Fibroblast of upper back skin (primary cell): ENCODE data around the gene PHF11.
A peak's percentile ranks its signal among the peaks of the same experiment; 100 is the strongest.
"Not testable (repeated sequence)": the region's sequence is repeated elsewhere in the genome, so short reads cannot be mapped to it uniquely, and the experiment has no call there.

Source experiments
- DNase-seq: peaks from one replicate; pipeline ENCODE4 v3.0.0-alpha.2; 2013

PHF11 gene

DNA sequence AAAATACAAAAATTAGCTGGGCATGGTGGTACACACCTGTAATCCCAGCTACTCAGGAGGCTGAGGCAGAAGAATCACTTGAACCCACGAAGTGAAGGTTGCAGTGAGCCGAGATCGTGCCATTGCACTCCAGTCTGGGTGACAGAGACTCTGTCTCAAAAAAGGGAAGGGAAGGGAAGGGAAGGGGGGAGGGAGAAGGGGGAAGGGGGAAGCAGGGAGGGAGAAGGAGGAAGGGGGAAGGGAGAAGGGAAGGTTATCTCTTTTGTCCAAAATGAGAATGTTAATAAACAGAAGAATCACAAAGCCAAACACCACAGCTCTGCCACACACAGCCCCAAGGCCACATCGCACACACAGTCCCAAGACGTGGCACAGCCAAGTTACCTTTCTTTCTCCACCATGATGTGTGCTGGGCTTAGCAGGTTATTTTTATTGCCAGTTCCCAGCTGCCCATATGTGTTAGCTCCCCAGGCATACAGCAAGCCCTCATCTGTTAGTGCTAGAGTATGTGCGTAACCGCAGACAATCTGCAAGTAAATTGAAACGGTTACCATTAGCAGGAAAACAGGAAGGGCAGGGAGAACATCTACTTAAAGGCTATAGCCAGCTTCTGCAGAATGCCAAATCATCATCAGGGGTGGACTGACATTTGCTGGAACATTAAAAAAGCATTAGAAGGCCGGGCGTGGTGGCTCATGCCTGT lies 55.3 kb downstream of the PHF11 start:
- no peak for DNase-seq

DNA sequence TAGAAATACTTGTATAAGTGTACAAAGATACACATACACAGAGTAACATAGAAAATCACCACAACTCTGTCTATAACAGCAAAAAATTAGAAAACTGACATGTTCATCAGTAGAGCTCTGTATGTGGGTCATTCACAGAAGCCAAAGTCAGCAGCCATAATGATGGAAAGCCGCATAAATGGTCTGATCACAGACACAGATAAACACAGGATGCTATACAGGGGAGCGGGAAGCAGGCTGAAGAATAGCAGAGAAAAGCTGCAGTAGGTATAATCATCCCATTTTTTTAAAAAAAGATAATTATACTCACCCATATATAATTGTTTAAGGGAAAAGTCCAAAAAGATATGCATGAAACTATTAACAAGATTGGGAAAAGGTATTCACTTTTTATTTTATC lies 58.1 kb downstream of the PHF11 start:
- no peak for DNase-seq

DNA sequence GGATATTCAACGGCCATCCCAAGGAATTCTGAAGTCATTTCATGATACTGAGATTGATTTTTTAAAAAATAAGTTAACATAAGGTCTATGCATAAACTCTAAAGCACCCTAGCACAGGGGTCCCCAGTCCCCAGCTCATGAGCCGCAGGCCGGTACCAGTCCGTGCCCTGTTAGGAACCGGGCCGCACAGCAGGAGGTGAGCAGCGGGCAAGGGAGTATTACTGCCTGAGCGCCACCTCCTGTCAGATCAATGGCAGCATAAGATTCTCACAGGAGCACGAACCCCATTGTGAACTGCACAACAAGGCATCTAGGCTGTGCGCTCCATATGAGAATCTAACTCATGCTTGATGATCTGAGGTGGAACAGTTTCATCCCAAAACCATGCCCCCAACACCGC lies 58.6 kb downstream of the PHF11 start:
- no peak for DNase-seq

DNA sequence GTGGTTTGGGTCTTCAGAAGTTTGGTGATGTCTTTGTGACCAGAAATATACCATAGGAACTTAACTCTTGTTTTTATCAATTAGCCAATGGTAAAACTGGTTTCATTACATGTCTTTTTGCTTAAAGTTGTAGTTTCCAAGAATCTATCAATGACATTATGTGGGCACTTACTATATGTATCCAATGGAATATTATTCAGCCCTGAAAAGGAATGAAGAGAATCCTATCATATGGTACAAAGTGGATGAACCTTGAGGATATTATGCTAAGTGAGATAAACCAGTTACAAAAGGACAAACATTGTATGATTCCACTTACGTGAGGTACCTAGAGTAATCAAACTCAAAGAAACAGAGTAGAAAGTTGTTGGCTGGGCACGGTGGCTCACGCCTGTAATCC lies 63.3 kb downstream of the PHF11 start:
- no peak for DNase-seq

DNA sequence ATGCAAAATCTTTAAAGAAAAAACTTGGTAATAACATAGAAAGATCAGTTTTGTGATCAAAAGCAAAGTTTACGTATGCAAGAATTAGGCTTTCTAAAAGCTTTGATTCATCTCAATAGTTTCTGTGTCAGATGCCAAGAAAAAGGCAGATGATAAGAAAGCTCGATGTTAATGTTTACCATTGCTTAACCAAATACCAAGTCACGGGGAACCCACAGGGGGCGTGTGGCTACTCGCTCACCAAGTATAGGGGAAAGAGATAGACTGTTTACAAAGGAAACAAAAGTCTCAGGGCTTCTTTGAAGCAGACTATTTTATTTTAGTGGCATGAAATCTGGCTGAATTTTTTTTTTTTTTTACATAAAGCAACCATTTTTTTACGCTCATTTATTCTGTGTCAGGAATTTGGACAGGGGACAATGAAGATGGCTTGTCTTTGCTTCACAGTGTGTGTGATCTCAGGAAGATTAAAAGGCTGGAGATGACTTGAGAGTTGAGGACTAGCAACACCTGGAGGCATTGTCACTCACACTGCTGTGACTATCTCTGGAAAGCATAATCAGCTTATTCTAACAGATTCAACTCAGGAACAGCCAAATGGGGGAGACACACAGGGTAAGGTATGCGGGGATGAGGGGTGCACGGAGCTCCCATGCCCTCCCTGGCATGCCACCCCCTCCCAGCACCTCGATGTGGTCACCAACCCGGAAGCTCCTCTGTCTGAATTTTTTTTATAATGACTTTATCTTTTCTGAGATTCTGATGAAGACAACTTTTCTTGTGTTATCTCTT lies 64.7 kb downstream of the PHF11 start:
- no peak for DNase-seq

DNA sequence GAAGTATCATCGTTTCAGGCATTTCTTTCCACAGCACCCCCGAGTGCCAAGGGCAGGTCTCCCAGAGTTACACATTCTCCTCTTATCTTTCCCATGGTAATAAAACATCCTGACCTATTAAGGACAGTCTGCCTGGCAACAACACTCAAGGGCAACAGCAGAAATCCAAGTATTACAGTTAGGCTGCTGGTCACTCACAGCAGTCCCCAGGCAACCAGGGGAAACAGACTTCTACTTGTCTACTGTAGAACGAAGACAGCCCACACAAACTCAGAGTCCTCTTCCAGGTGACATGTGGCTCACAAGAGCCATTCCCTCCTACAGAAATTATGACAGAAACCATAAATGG lies 65.3 kb downstream of the PHF11 start:
- no peak for DNase-seq

DNA sequence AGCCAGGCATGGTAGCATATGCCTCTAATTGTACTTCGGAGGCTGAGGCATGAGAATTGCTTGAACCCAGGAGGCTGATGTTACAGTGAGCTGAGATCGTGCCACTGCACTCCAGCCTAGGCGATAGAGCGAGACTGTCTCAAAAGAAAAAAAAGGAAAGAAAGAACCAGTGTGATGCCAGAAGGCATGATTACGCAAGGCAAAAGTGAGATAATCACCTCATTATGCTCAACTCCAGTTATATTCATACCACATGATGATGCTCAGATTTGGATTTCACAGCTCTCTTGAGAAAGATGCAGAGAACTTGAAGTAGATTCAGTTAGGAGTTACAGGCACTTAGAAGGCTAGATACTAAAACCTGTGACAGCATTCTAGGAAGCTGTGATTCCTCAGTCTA lies 67.8 kb downstream of the PHF11 start:
- peak; percentile 3 for DNase-seq

DNA sequence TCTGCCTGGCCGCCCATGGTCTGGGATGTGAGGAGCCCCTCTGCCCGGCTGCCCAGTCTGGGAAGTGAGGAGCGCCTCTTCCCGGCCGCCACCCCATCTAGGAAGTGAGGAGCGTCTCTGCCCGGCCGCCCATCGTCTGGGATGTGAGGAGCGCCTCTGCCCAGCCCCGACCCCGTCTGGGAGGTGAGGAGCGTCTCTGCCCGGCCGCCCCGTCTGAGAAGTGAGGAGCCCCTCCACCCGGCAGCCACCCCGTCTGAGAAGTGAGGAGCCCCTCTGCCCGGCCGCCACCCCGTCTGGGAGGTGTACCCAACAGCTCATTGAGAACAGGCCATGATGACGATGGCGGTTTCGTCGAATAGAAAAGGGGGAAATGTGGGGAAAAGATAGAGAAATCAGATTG lies 69.7 kb downstream of the PHF11 start:
- not testable (repeated sequence) for DNase-seq

DNA sequence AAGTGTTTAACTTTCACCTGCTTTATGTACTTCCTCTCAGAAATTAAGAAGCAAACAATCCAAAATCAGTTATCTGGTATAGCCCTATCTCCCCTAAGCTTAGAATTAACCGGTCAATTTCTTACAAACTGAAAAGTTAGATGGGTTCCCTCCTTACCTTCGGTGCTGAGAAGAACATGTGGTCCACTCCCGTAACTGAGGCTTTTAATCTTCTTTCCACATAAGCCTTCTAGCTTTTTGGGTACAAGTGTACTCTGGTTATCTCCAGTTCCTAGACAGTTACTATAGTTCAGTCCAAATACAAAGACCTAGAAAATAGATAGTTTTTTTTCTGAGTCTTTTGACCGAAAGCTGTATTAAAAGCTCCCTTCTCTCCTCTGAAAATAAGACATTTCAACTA lies 70.7 kb downstream of the PHF11 start:
- no peak for DNase-seq

DNA sequence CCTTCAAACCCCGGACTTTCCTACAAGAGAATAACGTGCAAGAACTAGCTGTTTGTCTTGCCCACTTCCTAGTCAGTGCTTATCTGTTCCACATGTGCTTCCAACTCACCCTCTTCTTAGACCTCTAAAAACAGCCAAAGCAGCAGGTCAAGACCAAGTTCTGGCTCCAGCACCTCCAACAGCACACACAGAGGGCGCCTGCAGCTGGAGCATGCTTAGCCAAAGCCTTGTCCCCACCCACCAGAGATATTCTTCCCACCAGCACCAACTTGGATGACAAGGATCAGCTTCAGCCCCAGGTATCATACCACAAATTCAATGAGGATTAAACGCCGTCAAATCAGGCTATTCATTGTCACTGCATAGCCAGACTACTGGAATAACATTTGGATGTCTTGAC lies 71.7 kb downstream of the PHF11 start:
- DNase-seq: no peak

DNA sequence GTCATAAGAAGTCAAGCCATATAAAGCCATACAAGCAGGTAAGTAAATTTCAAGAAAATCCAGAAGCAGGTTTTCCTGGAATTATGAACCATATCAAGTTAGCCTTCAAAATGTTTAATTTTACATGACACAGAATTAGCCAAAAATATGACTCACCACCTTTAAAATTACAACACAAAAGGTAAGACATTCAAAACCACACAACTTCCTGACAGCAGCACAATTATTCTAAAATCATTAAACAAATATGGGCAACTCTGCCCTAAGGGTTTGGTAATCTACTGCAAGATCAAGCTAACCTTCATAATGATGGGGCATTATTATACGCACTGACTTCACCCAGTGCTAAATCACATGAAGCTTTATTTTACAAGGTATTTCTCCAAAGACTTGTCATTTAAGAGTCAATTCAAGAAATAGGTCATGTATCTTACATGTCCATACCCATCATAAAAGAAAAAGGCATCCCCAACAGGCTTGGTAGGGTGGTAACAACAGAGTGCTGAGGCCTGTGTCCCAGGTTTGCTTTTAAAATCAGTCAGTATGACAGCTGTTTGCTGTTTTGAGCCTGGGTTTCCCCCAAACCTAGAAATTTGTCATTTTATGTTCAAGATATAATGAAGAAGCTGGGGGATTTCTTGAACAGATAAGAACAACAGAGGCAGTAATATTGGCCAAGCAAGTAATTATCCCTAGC lies 74.4 kb downstream of the PHF11 start:
- DNase-seq: no peak

DNA sequence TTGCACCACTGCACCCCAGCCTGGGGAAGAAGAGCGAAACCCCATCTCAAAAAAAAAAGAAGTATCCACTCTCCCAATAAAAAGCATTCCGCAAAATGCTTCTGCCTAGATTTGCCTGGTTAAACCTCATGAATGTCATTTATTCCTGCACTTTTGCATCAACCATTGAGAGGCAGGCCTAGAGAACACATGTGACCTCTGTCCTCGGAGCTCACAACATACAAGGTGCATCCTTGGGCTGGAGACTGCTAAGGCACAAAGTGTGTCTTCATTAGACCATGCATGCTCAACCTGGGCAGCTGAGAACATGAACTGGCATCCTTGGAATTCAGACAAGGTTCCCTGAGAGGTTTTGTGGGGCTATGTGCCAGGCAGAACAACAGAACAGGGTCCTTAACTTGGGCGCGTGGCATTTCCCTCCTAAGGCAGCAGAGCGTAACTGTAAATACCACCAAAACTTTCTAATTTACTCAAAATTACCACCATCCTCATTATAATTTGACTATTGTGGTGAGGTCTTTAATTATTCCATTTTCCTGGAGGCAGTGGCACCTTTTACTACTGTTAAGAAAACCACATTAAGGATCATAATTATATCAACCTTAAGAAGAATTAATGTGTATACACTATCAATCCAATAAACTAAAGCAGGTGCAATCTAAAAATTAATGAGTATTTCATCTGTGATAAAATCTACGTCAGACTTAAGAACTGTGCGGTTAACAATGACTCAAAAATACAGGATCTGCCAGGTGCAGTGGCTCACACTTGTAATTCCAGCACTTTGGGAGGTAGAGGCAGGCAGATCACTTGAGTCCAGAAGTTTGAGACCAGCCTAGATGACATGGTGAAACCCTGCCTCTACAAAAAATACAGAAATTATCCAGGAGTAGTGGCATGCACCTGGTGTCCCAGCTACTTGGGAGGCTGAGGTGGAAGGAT lies 75.8 kb downstream of the PHF11 start:
- DNase-seq: no peak
